Measurements from ENCODE around the gene USP22.

The USP22 gene

DNA sequence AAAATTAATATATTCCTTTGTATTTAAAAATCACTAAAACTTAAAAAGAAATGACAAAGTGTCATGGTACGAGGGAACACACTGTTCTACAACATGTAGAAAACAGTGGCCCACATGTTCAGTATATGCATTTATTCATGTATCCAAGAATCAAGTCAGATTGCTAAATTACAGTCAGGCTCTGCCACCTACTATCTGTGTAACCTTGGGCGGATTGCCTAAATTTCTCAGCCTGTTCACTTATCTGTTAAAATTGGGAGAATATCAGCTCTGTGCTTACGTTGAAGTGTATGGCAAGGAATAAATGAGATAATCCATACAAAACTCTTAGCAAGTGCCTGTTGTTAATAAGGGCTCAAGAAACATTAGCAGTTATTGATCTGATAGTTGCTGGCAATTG, 3.4 kb upstream of the USP22 start:
- no peak for DNase-seq

- DNase-seq, result no peak
Observed at GRCh38 chr17:21044971-21045370, 2.2 kb upstream of the USP22 start.

- DNase-seq, result peak; percentile 100
Observed at GRCh38 chr17:21043296-21044232, 753 bp upstream of the USP22 start.

GRCh38 chr17:21041741-21042457, 912 bp downstream of the USP22 start:
- peak; percentile 41 for DNase-seq

DNA sequence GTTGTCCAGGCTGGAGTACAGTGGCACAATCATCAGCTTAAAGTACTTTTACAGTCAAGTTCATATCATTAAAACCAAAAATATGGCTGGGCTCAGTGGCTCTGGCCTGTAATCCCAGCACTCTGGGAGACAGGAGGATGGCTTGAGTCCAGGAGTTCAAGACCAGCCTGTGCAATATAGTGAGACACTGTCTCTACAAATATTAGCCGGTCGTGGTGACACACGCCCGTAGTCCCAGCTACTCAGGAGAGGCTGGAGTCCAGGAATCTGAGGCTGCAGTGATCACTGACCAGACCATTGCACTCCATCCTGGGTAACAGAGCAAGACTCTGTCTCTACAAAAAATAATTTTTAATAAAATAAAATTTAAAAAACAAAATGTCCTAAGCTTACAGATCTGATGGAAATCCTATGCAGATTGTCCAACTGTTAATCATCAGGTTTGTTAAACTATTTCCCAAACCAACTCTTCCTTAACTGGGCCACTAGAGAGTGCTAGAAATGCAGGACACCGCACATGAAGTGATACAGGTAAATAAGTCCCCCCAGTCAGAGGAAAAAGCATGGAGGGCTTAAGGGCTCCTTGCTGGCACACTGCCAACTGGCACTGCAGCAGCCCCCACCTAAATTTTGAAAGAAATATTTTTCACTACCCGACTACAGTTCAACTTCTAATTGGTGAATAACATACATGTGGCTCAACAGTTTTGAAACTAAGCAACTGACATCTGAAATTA, 2.8 kb downstream of the USP22 start:
- no peak for DNase-seq

DNA sequence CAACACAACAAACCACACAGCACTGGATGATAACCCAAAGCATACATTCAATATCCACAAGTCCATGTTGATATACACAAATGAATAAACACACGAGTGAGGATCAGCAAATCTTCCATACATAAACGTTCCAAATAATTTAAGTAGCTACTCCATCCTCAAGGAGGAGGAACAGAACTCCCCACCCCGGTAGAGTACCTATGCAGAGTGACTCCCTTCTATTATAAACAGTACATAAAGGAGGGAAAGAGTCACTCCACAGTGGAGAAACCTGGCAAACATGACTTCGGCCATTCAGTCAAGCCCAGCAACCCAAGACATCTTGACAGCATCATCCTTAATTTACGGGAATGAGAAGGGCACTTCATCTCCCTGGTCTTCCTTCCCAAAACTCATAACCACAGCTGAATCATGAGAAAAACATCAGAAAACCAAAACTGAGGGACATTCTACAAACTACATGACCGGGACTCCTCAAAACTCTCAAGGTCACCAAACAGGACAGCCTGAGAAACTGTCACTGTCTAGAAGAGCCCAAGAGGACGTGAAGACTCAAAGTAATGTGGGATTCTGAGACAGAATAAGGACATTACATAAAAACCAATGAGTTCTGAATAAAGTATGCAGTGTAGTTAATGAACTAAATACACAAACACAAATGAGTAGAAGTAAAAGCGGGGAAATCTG, 5.6 kb downstream of the USP22 start:
- no peak for DNase-seq

DNA sequence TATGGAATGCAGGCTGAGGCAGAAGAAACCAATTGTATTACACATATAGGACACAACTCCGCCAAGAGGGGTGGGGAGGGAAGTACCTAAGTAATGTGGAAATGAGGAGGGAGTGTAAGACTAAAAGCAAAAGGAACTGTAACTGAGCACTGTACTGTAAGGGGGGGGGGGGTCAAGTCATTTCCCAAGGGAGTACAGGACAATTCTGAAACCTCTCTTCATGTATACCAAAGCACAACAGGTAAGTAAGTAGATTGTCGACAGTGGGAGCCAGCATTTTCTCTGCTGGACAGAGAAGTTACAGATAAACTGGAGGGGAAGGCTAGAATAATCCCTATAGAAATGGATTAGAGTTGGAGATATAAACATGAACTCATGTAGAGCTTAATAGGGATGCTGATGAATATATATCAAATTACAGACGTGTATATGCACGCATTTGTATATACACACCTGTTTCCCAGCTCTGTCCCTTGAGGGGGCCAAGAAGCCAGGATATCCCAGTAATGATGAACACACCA, 6.4 kb downstream of the USP22 start:
- no peak for DNase-seq

DNA sequence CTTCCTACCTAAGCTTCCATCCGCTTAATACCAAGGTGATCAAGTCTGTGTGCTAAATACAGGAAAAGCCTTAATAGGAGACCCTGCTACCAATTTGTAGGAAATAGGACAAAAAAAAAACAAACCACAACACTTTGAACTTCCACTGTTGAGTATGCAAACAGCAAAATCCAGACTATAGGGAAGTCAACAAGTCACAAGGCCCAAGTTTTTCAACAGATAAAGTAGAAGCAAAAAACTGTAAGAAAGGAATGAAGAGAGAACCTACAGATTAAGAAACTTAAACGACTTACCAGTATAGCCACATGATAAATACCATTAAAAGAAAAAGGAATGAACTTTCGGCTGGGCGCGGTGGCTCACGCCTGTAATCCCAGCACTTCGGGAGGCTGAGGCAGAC, 7.4 kb downstream of the USP22 start:
- DNase-seq, result no peak

DNA sequence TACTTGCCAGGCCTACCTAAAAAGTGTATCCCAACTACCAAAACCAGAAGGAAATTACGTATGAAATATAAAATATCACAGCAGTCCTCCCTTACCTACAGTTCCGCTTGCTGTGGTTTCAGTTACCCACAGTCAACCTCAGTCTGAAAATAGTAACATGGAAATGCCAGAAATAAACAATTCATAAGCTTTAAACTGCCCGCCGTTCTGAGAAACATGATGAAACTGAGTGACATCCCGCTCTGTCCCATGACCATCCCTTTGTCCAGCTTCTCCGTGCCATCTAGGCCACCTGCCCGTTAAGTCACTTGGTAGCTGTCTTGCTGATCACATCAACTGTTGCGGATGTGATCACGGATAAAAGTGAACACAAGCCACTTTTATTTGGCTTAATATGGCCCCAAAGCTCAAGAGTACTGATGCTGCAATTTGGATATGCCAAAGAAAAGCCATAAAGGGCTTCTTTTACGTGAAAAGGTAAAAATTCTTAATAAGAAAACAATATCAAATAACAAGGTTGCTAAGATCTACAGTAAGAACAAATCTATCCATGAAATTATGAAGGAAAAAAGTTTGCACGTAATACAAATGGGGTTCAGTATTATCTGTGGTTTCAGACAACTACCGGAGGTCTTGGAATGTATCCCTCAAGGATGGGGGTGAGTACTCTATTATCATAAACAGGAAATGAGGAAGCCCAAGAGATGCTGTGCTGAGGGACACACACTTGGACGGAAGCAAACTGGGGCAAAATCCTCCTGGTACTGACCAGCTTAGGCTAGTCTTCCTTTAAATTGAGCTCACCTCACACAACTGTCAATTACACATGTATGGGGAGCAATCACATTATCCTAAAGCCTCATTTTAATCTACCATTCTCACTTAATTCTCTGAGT, 8.2 kb downstream of the USP22 start:
- no peak for DNase-seq

- no peak for DNase-seq
Observed at GRCh38 chr17:21033350-21033749, 9.5 kb downstream of the USP22 start.

GRCh38 chr17:21031756-21032396, 10.9 kb downstream of the USP22 start:
- DNase-seq, result no peak

- no peak for DNase-seq
Observed at GRCh38 chr17:21030375-21030774, 12.4 kb downstream of the USP22 start.

GRCh38 chr17:21029515-21029914, 13.3 kb downstream of the USP22 start:
- DNase-seq, result no peak

GRCh38 chr17:21029036-21029435, 13.8 kb downstream of the USP22 start:
- DNase-seq, result no peak

DNA sequence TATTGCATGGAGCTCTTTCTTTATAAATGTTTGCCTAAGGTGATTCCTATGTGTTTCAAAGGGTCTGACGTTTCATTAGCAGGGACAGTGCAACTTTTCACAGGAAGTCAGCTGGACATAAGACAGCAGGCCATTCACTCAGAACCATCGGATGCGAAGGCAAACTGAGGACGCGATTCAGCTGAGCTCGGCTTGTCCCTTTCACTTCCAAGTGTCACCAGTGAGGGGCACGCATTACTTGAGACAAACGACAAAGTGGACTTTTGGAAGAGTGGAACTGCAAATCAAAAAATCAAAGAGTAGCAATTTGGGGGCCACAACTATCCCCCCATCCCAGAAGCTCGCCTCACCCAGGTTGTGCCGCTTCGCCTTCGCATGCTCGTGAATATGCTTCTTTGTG, 14.6 kb downstream of the USP22 start:
- DNase-seq, result no peak

- DNase-seq, result no peak
Observed at GRCh38 chr17:21027031-21027430, 15.8 kb downstream of the USP22 start.

DNA sequence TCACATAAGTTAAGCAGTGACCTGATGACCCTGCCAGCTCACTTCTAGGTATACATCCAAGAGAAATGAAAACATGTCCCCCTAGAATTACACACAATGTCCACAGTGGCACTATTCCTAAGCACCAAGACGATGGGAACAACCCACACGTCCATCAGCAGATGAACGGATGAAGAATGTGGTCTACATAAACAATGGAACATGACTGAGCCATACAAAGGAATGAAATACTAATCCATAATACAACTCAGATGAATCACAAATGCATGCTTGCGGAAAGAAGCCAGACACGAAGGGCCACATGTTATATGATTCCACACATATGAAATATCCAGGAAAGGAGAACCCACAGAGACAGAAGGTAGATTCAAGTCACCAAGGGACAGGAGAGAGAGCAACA, 17.4 kb downstream of the USP22 start:
- DNase-seq, result no peak

DNA sequence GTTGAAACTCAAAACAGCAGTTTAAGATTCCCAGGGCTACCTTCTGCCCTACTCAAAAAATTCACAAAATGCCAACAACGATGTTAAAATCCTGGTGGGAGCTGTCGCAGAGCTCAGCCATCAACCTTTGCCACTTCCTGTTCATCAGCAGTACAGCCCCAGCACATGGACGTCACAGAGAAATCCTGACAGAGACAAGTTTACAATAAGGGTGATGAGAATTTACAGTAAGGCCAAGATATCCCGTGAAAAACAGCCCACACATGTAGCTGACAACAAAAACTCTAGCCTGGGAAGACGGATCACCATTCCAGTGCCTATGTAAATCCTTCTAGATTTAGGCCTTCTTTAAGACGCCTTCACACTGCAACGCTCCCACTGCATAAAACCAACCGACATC, 18.8 kb downstream of the USP22 start:
- DNase-seq, result no peak

GRCh38 chr17:21021208-21021803, 21.5 kb downstream of the USP22 start:
- DNase-seq, result no peak

GRCh38 chr17:21020622-21021021, 22.2 kb downstream of the USP22 start:
- DNase-seq, result no peak
